HL-60 (cell line): ENCODE results near the gene AOC1.

ENCODE experiments used
- GABPA ChIP-seq: IDR thresholded peaks from 2 replicates; pipeline ENCODE4 v1.6.1; 2012; ENCODE audit warnings: low read depth
- POLR2AphosphoS5 ChIP-seq: IDR thresholded peaks from 2 replicates; pipeline ENCODE4 v1.6.1; 2012; ENCODE audit warnings: low read depth
- TF ChIP-seq, protein P1 (sequence below): IDR thresholded peaks from one replicate; pipeline ENCODE4 v1.5.1; 2011; ENCODE audit warnings: low read length, control low read depth, inconsistent platforms; ENCODE audit not compliant: insufficient read depth
- TF ChIP-seq, protein P2 (sequence below): IDR thresholded peaks from 2 replicates; pipeline ENCODE4 v1.6.1; 2012; ENCODE audit warnings: low read depth; ENCODE audit not compliant: insufficient replicate concordance

GRCh38 chr7:150855476-150856302, 3.4 kb downstream of the AOC1 start:
- TF ChIP-seq, protein P1, sequence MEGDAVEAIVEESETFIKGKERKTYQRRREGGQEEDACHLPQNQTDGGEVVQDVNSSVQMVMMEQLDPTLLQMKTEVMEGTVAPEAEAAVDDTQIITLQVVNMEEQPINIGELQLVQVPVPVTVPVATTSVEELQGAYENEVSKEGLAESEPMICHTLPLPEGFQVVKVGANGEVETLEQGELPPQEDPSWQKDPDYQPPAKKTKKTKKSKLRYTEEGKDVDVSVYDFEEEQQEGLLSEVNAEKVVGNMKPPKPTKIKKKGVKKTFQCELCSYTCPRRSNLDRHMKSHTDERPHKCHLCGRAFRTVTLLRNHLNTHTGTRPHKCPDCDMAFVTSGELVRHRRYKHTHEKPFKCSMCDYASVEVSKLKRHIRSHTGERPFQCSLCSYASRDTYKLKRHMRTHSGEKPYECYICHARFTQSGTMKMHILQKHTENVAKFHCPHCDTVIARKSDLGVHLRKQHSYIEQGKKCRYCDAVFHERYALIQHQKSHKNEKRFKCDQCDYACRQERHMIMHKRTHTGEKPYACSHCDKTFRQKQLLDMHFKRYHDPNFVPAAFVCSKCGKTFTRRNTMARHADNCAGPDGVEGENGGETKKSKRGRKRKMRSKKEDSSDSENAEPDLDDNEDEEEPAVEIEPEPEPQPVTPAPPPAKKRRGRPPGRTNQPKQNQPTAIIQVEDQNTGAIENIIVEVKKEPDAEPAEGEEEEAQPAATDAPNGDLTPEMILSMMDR, result no peak
- TF ChIP-seq POLR2AphosphoS5 (no peak), GABPA (no peak)
- TF ChIP-seq, protein P2, sequence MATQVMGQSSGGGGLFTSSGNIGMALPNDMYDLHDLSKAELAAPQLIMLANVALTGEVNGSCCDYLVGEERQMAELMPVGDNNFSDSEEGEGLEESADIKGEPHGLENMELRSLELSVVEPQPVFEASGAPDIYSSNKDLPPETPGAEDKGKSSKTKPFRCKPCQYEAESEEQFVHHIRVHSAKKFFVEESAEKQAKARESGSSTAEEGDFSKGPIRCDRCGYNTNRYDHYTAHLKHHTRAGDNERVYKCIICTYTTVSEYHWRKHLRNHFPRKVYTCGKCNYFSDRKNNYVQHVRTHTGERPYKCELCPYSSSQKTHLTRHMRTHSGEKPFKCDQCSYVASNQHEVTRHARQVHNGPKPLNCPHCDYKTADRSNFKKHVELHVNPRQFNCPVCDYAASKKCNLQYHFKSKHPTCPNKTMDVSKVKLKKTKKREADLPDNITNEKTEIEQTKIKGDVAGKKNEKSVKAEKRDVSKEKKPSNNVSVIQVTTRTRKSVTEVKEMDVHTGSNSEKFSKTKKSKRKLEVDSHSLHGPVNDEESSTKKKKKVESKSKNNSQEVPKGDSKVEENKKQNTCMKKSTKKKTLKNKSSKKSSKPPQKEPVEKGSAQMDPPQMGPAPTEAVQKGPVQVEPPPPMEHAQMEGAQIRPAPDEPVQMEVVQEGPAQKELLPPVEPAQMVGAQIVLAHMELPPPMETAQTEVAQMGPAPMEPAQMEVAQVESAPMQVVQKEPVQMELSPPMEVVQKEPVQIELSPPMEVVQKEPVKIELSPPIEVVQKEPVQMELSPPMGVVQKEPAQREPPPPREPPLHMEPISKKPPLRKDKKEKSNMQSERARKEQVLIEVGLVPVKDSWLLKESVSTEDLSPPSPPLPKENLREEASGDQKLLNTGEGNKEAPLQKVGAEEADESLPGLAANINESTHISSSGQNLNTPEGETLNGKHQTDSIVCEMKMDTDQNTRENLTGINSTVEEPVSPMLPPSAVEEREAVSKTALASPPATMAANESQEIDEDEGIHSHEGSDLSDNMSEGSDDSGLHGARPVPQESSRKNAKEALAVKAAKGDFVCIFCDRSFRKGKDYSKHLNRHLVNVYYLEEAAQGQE, result no peak
